Body of pancreas (tissue), 4 donors: ENCODE measurements around the gene SMIM32.

Source experiments
- CTCF ChIP-seq, 7 experiments: fragments of 450-650 bp in 4 of 7; fragments of 200-600 bp in 3 of 7; sonication (generic) in 3 of 7; IDR thresholded peaks; one replicate each; pipeline ENCODE4 v1.5.1; 2016 to 2019; ENCODE audit warnings: antibody characterized with exemption in 7 of 7
- POLR2A ChIP-seq, 3 donors: fragments of 450-650 bp; IDR thresholded peaks; one replicate each; pipeline ENCODE4 v1.6.1; 2016; ENCODE audit warnings: antibody characterized with exemption in 3 of 3, mild to moderate bottlenecking in 2 of 3

- no peak for TF ChIP-seq CTCF (IDR thresholded peaks at IDR 0.05)
- TF ChIP-seq POLR2A (IDR thresholded peaks at IDR 0.05) = no peak
These were observed 49.2 kb upstream of the SMIM32 start for GRCh38 chr5:136242136-136242535.
